Testis (tissue), 2 donors: ENCODE measurements around the gene CYP4F11.

Experiments used
- POLR2A ChIP-seq: fragments of 450-650 bp; IDR thresholded peaks from one replicate; pipeline ENCODE4 v1.6.1; 2017; ENCODE audit warnings: antibody characterized with exemption, mild to moderate bottlenecking, moderate library complexity
- TF ChIP-seq, protein P1 (sequence below), 3 experiments: fragments of 450-650 bp in 2 of 3; fragments of 200-600 bp in 1 of 3; sonication (generic) in 1 of 3; IDR thresholded peaks; one replicate each; pipeline ENCODE4 v1.5.1; 2016 to 2019; ENCODE audit warnings: antibody characterized with exemption in 3 of 3, mild to moderate bottlenecking in 2 of 3, moderate library complexity in 1 of 3

- TF ChIP-seq, protein P1, sequence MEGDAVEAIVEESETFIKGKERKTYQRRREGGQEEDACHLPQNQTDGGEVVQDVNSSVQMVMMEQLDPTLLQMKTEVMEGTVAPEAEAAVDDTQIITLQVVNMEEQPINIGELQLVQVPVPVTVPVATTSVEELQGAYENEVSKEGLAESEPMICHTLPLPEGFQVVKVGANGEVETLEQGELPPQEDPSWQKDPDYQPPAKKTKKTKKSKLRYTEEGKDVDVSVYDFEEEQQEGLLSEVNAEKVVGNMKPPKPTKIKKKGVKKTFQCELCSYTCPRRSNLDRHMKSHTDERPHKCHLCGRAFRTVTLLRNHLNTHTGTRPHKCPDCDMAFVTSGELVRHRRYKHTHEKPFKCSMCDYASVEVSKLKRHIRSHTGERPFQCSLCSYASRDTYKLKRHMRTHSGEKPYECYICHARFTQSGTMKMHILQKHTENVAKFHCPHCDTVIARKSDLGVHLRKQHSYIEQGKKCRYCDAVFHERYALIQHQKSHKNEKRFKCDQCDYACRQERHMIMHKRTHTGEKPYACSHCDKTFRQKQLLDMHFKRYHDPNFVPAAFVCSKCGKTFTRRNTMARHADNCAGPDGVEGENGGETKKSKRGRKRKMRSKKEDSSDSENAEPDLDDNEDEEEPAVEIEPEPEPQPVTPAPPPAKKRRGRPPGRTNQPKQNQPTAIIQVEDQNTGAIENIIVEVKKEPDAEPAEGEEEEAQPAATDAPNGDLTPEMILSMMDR (IDR thresholded peaks at IDR 0.05): no peak
- TF ChIP-seq POLR2A: no peak
Observed at GRCh38 chr19:15866636-15867035, 67.7 kb downstream of the CYP4F11 start.
